ENCODE data around the gene OTOA.
"Not testable (repeated sequence)": the region's sequence is repeated elsewhere in the genome, so short reads cannot be mapped to it uniquely, and the experiment has no call there.

Gene OTOA

DNA sequence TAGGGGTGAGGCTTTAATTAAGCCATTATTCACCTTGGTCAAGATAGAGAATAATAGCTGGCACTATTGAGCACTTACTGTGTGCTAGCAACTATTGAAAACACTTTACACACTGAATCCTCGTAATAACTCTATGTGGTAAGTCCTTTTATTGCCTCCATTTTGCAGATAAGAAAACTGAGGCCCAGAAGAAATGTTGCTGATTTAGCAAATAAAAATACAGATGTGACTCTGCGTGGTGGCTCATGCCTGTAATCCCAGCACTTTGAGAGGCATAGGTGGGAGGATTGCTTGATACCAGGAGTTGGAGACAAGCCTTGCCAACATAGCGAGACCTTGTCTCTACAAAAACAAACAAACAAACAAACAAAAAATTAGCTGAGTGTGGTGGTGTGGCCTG lies 19.4 kb downstream of the OTOA start:
- DNase-seq: no peak

DNA sequence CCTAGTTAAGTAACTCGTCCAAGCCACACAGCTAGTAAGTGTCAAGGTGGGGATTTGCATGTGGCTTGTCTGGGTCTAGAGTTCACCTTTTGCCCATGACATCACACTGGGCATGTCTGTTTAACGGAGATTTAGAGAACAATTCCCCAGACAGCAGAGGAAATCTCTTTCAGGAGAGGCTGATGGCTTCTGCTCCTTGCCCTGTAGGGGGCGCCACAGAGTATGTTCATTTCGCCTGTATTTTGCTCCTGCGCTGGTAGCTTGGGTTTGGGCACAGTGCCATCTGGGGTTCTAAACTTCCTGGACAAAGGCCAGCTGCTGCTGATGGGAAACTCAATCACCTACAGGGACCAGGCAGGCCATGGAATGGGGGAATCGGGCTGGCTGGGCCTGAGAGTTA lies 20.4 kb downstream of the OTOA start:
- DNase-seq: no peak

DNA sequence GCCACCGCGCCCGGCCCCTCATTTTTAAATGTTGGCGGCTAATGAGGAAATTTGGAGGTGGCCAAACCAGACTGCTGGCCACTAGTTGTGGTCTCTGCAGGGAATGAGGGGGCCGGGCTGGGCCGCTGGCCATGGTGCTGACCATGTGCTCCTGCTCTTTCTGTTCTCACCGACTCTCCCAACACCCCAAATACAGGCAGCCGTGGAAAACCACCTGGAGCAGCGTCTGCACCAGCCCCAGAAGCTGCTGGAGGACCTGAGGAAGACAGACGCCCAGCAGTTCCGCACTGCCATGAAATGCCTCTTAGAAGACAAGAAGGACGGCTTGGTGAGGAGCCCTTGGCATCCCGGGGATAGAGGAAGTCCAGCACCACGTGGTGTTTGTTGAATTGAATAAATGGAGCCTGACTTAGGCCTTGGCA lies 21.3 kb downstream of the OTOA start:
- no peak for DNase-seq

- no peak for DNase-seq
Observed at GRCh38 chr16:21689107-21689506, 25.3 kb downstream of the OTOA start.

DNA sequence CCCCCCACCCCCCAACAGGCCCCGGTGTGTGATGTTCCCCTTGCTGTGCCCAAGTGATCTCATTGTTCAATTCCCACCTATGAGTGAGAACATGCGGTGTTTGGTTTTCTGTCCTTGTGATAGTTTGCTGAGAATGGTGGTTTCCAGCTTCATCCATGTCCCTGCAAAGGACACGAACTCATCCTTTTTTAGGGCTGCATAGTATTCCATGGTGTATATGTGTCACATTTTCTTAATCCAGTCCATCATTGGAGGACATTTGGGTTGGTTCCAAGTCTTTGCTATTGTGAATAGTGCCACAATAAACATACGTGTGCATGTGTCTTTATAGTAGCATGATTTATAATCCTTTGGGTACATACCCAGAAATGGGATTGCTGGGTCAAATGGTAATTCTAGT lies 27.2 kb downstream of the OTOA start:
- DNase-seq: not testable (repeated sequence)

DNA sequence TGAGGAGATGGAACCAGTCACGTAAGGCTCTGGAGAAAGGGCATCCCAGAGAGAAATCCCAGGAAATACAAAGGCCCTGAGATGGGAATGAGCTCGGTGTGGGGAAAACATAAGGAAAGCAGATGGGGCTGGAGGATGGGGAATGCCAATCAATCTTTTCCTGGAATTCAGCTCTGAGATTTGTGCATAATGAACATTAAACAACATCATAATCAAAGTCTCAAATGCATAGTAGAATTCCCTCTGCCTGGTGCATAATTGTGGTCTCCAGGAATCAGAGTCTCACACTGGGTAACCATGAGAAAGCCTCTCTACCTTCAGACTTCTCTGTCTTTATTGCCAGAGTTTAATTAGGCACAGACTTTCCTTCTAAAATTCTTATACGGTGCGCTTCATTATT lies 30.8 kb downstream of the OTOA start:
- DNase-seq: no peak

- no peak for DNase-seq
Observed at GRCh38 chr16:21697032-21697431, 33.3 kb downstream of the OTOA start.

DNA sequence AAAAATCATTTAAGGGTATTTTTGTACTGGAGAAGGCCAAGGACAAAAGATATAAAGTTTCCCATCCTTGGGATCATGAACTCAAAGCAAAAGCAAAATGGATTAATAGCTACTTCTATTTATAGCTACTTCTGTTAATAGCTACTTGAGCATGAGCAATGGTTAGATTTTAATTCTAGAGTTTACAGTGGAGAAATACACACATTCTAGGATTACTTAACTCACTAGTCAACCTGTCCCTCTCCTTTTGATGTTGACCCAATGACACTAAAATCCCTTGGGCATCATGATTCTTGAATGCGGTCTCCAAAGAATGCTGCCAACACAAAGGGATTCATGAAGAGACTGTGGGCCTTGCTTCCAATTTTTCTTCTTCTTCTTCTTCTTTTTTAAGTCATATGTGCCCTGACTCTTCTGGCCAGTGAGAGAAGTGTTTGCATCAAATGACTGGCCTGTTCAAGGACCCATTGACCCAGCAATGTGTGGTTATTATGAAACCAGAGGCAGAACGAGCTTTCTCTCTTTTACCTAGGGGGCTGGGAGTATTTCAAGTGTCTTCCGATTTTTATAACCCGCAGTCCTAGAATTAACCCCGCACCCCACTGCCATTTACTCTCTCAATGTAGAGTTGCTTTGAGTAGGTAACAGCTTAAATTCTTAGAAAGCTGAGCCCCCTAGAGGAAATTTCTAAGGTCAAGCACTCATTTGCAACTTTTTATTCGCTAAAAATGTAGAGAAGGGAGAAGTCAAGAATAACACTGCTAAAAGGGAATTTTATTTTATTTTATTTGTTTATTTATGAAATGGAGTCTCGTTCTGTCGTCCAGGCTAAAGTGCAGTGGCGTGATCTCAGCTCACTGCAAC lies 34.6 kb downstream of the OTOA start:
- no peak for DNase-seq

DNA sequence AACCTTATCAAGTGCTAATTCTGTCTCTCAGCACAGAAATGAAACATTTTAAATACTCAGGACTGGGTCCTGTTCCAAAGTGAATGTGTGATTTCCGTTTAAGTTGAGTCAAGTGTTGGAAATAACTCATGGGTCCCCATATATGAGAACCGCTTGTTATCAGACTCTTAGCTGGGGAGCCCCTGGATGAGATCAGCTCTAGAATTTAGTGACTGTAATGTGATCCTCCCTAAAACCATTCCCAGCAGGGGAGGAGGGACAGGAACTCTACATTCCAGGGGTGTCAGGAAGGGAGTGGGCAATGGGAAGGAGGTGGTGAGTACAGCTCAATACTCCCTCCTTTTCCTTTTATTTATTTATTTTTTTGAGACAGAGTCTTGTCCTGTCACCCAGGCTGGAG lies 37.5 kb downstream of the OTOA start:
- DNase-seq: no peak

GRCh38 chr16:21702276-21702675 lies 38.5 kb downstream of the OTOA start:
- no peak for DNase-seq

GRCh38 chr16:21703156-21703555 lies 39.4 kb downstream of the OTOA start:
- DNase-seq: no peak

DNA sequence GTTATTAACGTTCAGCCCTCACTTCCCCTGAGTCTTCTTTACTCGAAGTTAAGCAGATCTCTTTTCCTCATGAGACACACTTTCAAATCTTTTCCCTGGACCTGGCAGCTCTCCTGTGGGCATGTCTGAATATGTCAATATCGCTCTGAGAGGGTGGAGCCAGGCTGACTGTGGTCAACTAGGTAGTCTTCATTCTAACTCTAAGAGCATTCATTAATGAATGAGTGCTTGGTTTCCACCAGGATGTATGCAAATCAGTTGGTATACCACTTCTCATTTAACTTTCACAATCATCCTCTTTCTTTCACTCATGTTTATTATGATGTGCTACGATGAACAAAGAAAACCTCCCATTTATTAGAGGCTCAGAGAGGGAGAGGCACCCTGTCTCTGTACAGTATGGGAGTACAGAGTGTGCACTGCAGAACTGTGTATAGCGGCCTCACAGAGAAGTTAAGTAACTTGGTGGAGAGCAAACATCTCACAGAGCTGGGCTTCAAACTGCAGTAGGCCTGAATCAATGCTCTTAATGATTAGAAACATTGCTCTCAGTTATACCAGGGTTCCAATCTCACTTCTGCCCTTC lies 39.9 kb downstream of the OTOA start:
- no peak for DNase-seq

GRCh38 chr16:21704266-21704665 lies 40.5 kb downstream of the OTOA start:
- no peak for DNase-seq

- no peak for DNase-seq
Observed at GRCh38 chr16:21704733-21705132, 41.0 kb downstream of the OTOA start.

GRCh38 chr16:21708533-21709115 lies 44.9 kb downstream of the OTOA start:
- DNase-seq: peak; percentile 14 to 39

DNA sequence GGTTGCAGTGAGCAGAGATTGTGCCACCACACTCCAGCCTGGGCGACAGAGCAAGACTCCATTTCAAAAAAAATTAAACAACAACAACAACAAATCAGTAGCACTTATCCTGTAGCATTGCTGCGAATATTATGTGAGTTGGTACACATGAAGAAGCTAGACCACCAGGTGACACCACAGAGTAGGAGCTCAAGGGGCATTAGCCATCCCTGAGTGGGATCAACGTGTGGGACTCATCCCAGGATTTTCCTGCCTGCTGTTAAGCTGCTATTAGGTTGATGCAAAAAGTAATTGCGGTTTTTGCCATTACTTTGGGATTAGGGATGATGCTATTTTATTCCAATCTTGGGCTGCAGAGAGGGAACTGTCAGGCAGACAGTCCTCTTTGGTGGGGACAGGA lies 47.2 kb downstream of the OTOA start:
- DNase-seq: no peak

GRCh38 chr16:21713549-21714368 lies 50.0 kb downstream of the OTOA start:
- DNase-seq: no peak

DNA sequence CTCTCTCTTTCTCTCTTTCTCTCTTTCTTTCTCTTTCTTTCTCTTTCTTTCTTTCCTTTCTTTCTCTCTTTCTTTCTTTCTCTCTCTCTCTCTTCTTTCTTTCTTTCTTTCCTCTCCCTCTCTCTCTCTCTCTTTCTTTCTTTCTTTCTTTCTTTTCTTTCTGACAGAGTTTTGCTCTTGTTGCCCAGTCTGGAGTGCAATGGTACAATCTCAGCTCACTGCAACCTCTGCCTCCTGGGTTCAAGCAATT lies 50.5 kb downstream of the OTOA start:
- not testable (repeated sequence) for DNase-seq

GRCh38 chr16:21717608-21718007 lies 53.8 kb downstream of the OTOA start:
- DNase-seq: no peak

DNA sequence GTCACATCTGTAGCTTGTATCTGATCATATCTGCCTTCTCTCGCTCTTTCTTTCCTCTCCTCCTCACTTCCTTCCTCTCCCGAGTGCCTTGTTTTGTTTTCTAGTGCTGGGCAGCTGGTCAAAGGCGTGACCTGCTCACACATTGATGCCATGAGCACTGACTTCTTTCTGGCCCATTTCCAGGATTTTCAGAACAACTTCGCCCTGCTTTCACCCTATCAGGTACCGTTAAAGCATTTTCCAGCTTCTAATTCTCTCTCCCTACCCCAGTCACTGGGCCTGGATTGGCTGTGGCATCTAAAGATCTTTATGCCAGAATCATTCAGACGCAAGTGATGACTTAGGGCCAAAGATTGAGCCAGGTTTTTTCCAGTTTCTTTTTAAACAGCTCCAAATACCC lies 55.5 kb downstream of the OTOA start:
- no peak for DNase-seq

- DNase-seq: no peak
Observed at GRCh38 chr16:21720533-21720932, 56.8 kb downstream of the OTOA start.

DNA sequence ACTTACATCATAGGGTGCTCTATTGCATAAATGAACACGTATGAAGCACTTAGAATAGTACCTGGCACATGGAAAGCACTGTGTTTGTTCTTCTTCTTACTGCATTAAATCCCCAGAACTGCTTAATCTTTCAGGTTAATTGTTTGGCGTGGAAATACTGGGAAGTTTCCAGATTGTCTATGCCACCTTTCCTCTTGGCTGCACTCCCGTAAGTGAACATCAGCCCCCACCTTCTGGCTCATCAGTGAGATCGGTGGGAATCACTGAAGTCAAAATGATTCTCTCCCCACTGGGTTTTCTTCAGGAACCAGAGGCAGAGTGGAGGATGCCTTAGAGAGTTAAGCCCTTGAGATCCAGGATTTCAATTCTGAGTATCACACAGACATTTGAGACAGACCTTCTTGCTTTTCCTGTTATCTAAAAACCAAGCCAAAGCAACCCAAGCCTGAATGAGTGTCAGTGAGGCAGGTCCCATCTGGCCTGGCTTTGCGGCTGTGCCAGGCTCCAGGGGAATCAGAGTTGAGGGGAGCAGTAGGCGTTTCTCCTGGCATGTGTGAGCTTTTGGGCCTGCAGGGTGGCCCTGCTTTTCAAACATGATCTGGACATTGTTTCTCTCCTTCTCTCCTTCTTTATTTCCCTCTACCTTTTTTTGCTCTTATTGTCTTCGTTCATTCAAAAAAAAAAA lies 59.1 kb downstream of the OTOA start:
- DNase-seq: no peak

DNA sequence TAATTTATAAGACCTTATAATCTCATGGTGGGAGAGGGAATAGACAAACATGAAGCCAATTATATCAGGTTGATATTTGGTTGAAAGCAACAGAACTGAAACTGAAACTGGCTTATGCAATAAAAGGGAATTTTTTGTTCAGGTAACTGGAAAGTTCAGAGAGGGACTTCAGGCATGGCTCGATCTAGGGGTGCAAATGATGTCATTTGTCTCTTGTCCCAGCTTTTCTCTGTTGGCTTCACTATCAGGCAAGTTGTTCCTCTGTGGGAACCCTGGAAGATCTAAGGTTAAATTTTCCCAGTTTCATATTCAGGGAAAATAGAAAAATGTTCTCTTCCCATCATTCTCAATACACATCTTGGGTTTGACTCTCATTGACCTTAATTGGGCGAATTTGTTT lies 59.8 kb downstream of the OTOA start:
- DNase-seq: no peak

Measured in hippocampal formation (tissue), 2 donors.